C4-2B (cell line): ENCODE measurements around the gene TMEM213.

Experiments used
- ZFX ChIP-seq: fragments of 450-650 bp; IDR thresholded peaks from 2 replicates; pipeline ENCODE4 v1.6.1; 2017
- TF ChIP-seq, protein P1 (sequence below): fragments of 450-650 bp; conservative IDR thresholded peaks from 2 replicates; pipeline ENCODE4 v1.5.1; 2017; ENCODE audit warnings: mild to moderate bottlenecking

- TF ChIP-seq, protein P1, sequence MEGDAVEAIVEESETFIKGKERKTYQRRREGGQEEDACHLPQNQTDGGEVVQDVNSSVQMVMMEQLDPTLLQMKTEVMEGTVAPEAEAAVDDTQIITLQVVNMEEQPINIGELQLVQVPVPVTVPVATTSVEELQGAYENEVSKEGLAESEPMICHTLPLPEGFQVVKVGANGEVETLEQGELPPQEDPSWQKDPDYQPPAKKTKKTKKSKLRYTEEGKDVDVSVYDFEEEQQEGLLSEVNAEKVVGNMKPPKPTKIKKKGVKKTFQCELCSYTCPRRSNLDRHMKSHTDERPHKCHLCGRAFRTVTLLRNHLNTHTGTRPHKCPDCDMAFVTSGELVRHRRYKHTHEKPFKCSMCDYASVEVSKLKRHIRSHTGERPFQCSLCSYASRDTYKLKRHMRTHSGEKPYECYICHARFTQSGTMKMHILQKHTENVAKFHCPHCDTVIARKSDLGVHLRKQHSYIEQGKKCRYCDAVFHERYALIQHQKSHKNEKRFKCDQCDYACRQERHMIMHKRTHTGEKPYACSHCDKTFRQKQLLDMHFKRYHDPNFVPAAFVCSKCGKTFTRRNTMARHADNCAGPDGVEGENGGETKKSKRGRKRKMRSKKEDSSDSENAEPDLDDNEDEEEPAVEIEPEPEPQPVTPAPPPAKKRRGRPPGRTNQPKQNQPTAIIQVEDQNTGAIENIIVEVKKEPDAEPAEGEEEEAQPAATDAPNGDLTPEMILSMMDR: no peak
- no peak for TF ChIP-seq ZFX
Measured at GRCh38 chr7:138750901-138751464, 46.8 kb upstream of the TMEM213 start.
